Measurements from ENCODE around the gene VPS37C.
"Not testable (repeated sequence)": the region's sequence is repeated elsewhere in the genome, so short reads cannot be mapped to it uniquely, and the experiment has no call there.

Gene VPS37C

GRCh38 chr11:61165785-61166184, 4.6 kb upstream of the VPS37C start:
- no CpG with 5 or more reads among the region's 7 CpGs for WGBS, 2 experiments
- not testable (repeated sequence) for H3K36me3 ChIP-seq (ENCODE audit: control insufficient read depth, insufficient read depth, low read length); H3K4me3 ChIP-seq (ENCODE audit: insufficient read depth, low read depth, low read length); H3K9me3 ChIP-seq (ENCODE audit: control insufficient read depth, low read length); H3K27ac ChIP-seq (ENCODE audit: insufficient read depth, low read depth, low read length, poor library complexity, severe bottlenecking); H3K27me3 ChIP-seq (ENCODE audit: control insufficient read depth, insufficient read depth, low read length, poor library complexity, severe bottlenecking)
- H3K4me1 ChIP-seq (ENCODE audit: control insufficient read depth, insufficient read depth, low read length), result peaks cover 13% of the 10 kb centered on the region

- Histone ChIP-seq H3K27ac (ENCODE audit: insufficient read depth, low read depth, low read length, poor library complexity, severe bottlenecking) (no peak overlapping the region), H3K36me3 (ENCODE audit: control insufficient read depth, insufficient read depth, low read length) (no peaks in the 10 kb centered on the region), H3K4me3 (ENCODE audit: insufficient read depth, low read depth, low read length) (no peak overlapping the region), H3K27me3 (ENCODE audit: control insufficient read depth, insufficient read depth, low read length, poor library complexity, severe bottlenecking) (no peaks in the 10 kb centered on the region), H3K4me1 (ENCODE audit: control insufficient read depth, insufficient read depth, low read length) (peaks cover 13% of the 10 kb centered on the region), H3K9me3 (ENCODE audit: control insufficient read depth, low read length) (no peaks in the 10 kb centered on the region)
- WGBS, 2 experiments, result 91 to 92% methylated on average over 13 of the region's 13 CpGs
Observed at GRCh38 chr11:61164606-61165424, 3.6 kb upstream of the VPS37C start.

DNA sequence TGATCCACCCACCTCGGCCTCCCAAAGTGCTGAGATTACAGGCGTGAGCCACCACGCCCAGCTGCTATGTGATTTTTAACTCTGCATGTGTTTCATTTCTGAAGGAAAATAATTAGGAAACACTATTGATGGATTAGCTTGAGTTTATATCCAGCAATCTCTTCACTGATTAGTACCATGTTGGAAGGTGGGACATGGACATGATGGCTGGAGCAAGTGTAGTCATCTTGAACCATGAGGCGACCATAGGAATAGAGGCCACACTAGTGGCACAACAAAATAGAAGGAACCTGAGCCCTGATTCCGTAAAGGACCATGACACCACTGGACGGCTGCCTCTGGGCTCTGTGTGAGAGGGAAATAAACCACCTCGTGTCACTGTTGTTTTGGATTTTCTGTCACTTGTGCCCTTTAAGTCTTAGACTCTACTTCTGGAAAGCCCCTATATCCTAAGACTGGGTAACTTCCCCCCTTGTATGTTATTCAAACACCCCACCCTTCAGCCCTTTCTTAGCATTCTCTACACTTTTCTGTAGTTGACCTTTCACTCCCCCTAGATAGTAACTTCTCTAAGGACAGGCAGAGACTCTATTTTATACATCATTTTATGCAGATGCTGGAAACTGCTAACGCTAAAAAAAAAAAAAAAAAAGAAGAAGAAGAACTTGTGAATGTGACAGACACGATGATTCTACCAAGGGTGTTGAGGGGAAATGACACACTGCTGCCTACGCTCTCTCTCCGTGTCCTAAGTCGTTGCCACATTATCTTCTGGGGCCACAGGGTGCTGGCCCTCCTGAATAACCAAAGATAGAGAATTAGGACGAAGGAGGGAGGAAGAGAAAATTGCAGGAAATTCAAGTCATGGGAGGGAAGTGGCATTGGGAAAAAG, 2.7 kb upstream of the VPS37C start:
- H3K4me3 ChIP-seq (ENCODE audit: insufficient read depth, low read depth, low read length), result no peak overlapping the region
- WGBS, 2 experiments, result 83 to 87% methylated on average over 12 to 13 of the region's 13 CpGs
- no peaks in the 10 kb centered on the region for H3K36me3 ChIP-seq (ENCODE audit: control insufficient read depth, insufficient read depth, low read length)
- no peaks in the 10 kb centered on the region for H3K9me3 ChIP-seq (ENCODE audit: control insufficient read depth, low read length)
- H3K4me1 ChIP-seq (ENCODE audit: control insufficient read depth, insufficient read depth, low read length), result peaks cover 13% of the 10 kb centered on the region
- no peaks in the 10 kb centered on the region for H3K27me3 ChIP-seq (ENCODE audit: control insufficient read depth, insufficient read depth, low read length, poor library complexity, severe bottlenecking)
- H3K27ac ChIP-seq (ENCODE audit: insufficient read depth, low read depth, low read length, poor library complexity, severe bottlenecking), result no peak overlapping the region

DNA sequence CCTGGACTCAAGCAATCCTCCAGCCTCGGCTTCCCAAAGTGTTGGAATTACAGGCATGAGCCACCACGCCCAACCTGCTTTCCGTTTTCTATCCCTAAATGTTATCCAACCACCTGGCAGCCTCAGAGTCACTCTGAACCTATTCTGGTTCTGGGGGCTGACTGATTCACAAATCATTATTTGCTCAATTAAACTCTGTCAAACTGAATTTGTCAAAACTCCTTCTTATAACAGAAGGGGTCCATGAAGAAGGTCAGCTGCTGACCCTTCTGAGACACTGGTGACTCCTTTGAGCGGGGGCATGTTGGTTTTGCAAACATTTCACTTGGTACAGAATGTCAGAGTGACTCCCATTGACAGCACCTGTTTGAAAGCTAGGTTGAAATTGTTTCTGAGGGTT, 1.8 kb upstream of the VPS37C start:
- no peaks in the 10 kb centered on the region for H3K9me3 ChIP-seq (ENCODE audit: control insufficient read depth, low read length)

GRCh38 chr11:61162092-61162941, 1.1 kb upstream of the VPS37C start:
- 83 to 87% methylated on average over 8 of the region's 8 CpGs for WGBS, 2 experiments
- Histone ChIP-seq H3K4me1 (ENCODE audit: control insufficient read depth, insufficient read depth, low read length) (peaks cover 13% of the 10 kb centered on the region), H3K4me3 (ENCODE audit: insufficient read depth, low read depth, low read length) (peak overlapping the region; percentile 83), H3K36me3 (ENCODE audit: control insufficient read depth, insufficient read depth, low read length) (no peaks in the 10 kb centered on the region), H3K9me3 (ENCODE audit: control insufficient read depth, low read length) (no peaks in the 10 kb centered on the region), H3K27ac (ENCODE audit: insufficient read depth, low read depth, low read length, poor library complexity, severe bottlenecking) (peak overlapping the region; percentile 58), H3K27me3 (ENCODE audit: control insufficient read depth, insufficient read depth, low read length, poor library complexity, severe bottlenecking) (no peaks in the 10 kb centered on the region)

More for the DNA sequence above, 1.8 kb upstream of the VPS37C start:
- no peak overlapping the region for H3K4me3 ChIP-seq (ENCODE audit: insufficient read depth, low read depth, low read length)
- H3K4me1 ChIP-seq (ENCODE audit: control insufficient read depth, insufficient read depth, low read length), result peaks cover 13% of the 10 kb centered on the region
- WGBS, 2 experiments, result 93 to 98% methylated on average over 4 of the region's 4 CpGs
- H3K36me3 ChIP-seq (ENCODE audit: control insufficient read depth, insufficient read depth, low read length), result no peaks in the 10 kb centered on the region
- no peak overlapping the region for H3K27ac ChIP-seq (ENCODE audit: insufficient read depth, low read depth, low read length, poor library complexity, severe bottlenecking)
- H3K27me3 ChIP-seq (ENCODE audit: control insufficient read depth, insufficient read depth, low read length, poor library complexity, severe bottlenecking), result no peaks in the 10 kb centered on the region

GRCh38 chr11:61160487-61161189, 588 bp downstream of the VPS37C start:
- H3K27me3 ChIP-seq (ENCODE audit: control insufficient read depth, insufficient read depth, low read length, poor library complexity, severe bottlenecking), result no peaks in the 10 kb centered on the region
- H3K4me3 ChIP-seq (ENCODE audit: insufficient read depth, low read depth, low read length), result peak overlapping the region; percentile 83
- H3K36me3 ChIP-seq (ENCODE audit: control insufficient read depth, insufficient read depth, low read length), result no peaks in the 10 kb centered on the region
- no peak overlapping the region for H3K27ac ChIP-seq (ENCODE audit: insufficient read depth, low read depth, low read length, poor library complexity, severe bottlenecking)
- H3K4me1 ChIP-seq (ENCODE audit: control insufficient read depth, insufficient read depth, low read length), result peaks cover 13% of the 10 kb centered on the region
- whole genome bisulfite sequencing, 2 experiments, result 27% methylated on average over 25 of the region's 25 CpGs
- H3K9me3 ChIP-seq (ENCODE audit: control insufficient read depth, low read length), result no peaks in the 10 kb centered on the region

- Histone ChIP-seq H3K27me3 (ENCODE audit: control insufficient read depth, insufficient read depth, low read length, poor library complexity, severe bottlenecking) (no peaks in the 10 kb centered on the region), H3K27ac (ENCODE audit: insufficient read depth, low read depth, low read length, poor library complexity, severe bottlenecking) (no peak overlapping the region), H3K4me3 (ENCODE audit: insufficient read depth, low read depth, low read length) (no peak overlapping the region), H3K36me3 (ENCODE audit: control insufficient read depth, insufficient read depth, low read length) (no peaks in the 10 kb centered on the region), H3K4me1 (ENCODE audit: control insufficient read depth, insufficient read depth, low read length) (peaks cover 6% of the 10 kb centered on the region), H3K9me3 (ENCODE audit: control insufficient read depth, low read length) (no peaks in the 10 kb centered on the region)
- 83 to 89% methylated on average over 3 of the region's 3 CpGs for WGBS, 2 experiments
Observed at GRCh38 chr11:61158691-61159381, 2.4 kb downstream of the VPS37C start.

GRCh38 chr11:61157743-61158142, 3.5 kb downstream of the VPS37C start:
- 87 to 91% methylated on average over 3 of the region's 3 CpGs for WGBS, 2 experiments
- H3K9me3 ChIP-seq (ENCODE audit: control insufficient read depth, low read length), result no peaks in the 10 kb centered on the region
- H3K27ac ChIP-seq (ENCODE audit: insufficient read depth, low read depth, low read length, poor library complexity, severe bottlenecking), result no peak overlapping the region
- no peaks in the 10 kb centered on the region for H3K27me3 ChIP-seq (ENCODE audit: control insufficient read depth, insufficient read depth, low read length, poor library complexity, severe bottlenecking)
- H3K36me3 ChIP-seq (ENCODE audit: control insufficient read depth, insufficient read depth, low read length), result no peaks in the 10 kb centered on the region
- no peak overlapping the region for H3K4me3 ChIP-seq (ENCODE audit: insufficient read depth, low read depth, low read length)
- peaks cover 11% of the 10 kb centered on the region for H3K4me1 ChIP-seq (ENCODE audit: control insufficient read depth, insufficient read depth, low read length)

GRCh38 chr11:61155741-61156140, 5.5 kb downstream of the VPS37C start:
- WGBS, 2 experiments, result 89 to 100% methylated on average over 3 to 4 of the region's 5 CpGs

More at GRCh38 chr11:61155741-61156140, 5.5 kb downstream of the VPS37C start:
- peaks cover 26% of the 10 kb centered on the region for H3K4me1 ChIP-seq (ENCODE audit: control insufficient read depth, insufficient read depth, low read length)
- no peaks in the 10 kb centered on the region for H3K36me3 ChIP-seq (ENCODE audit: control insufficient read depth, insufficient read depth, low read length)
- no peak overlapping the region for H3K27ac ChIP-seq (ENCODE audit: insufficient read depth, low read depth, low read length, poor library complexity, severe bottlenecking)
- H3K4me3 ChIP-seq (ENCODE audit: insufficient read depth, low read depth, low read length), result no peak overlapping the region
- no peaks in the 10 kb centered on the region for H3K27me3 ChIP-seq (ENCODE audit: control insufficient read depth, insufficient read depth, low read length, poor library complexity, severe bottlenecking)
- no peaks in the 10 kb centered on the region for H3K9me3 ChIP-seq (ENCODE audit: control insufficient read depth, low read length)

Measured in ectodermal cell (in vitro differentiated cells).